Measurements from ENCODE around the gene COL4A1.

COL4A1 gene

DNA sequence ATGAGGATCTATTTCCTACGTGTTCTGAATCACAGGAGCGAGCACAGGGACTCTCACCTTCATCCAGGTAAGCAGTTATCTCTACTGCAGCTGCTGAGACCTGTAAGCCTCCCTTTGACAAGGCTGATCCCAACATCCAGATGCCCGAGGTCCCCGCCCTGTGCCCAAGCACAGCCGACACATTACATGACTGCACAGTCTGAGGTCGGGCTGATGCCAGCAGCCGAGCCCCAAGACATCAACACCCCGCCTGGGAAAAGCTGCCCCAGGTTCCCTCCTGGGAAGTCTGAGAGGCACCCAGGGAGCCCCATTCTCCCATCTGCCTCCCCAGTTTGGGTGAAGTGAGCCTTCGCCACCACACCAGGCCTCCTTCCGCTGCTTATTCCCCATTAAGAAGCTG is 95.9 kb downstream of the COL4A1 start:
- Histone ChIP-seq H3K4me1 (ENCODE audit: insufficient read depth, low read length, severe bottlenecking) (no peaks in the 10 kb centered on the region), H3K4me2 (ENCODE audit: low read length) (no peak overlapping the region), H3K36me3 (ENCODE audit: insufficient read depth, low read length) (no peaks in the 10 kb centered on the region), H3K27ac (ENCODE audit: low read depth, low read length, poor library complexity, severe bottlenecking) (no peak overlapping the region), H3K9me3 (ENCODE audit: low read length) (no peaks in the 10 kb centered on the region), H3K9ac (ENCODE audit: low read length) (no peak overlapping the region), H4K20me1 (ENCODE audit: insufficient read depth, low read length) (no peaks in the 10 kb centered on the region), H2AFZ (ENCODE audit: low read length) (no peak overlapping the region), H3K9me2 (ENCODE audit: low read depth, low read length) (no peaks in the 10 kb centered on the region), H3K79me2 (ENCODE audit: insufficient read depth, low read length) (no peaks in the 10 kb centered on the region), H3K4me3 (ENCODE audit: low read depth, low read length, poor library complexity, severe bottlenecking) (no peak overlapping the region), H3F3A (ENCODE audit: insufficient read depth, low read length) (no peaks in the 10 kb centered on the region), H3K27me3 (ENCODE audit: insufficient read depth, low read length) (no peaks in the 10 kb centered on the region)
- TF ChIP-seq, protein P1, sequence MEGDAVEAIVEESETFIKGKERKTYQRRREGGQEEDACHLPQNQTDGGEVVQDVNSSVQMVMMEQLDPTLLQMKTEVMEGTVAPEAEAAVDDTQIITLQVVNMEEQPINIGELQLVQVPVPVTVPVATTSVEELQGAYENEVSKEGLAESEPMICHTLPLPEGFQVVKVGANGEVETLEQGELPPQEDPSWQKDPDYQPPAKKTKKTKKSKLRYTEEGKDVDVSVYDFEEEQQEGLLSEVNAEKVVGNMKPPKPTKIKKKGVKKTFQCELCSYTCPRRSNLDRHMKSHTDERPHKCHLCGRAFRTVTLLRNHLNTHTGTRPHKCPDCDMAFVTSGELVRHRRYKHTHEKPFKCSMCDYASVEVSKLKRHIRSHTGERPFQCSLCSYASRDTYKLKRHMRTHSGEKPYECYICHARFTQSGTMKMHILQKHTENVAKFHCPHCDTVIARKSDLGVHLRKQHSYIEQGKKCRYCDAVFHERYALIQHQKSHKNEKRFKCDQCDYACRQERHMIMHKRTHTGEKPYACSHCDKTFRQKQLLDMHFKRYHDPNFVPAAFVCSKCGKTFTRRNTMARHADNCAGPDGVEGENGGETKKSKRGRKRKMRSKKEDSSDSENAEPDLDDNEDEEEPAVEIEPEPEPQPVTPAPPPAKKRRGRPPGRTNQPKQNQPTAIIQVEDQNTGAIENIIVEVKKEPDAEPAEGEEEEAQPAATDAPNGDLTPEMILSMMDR (IDR thresholded peaks at IDR 0.05; ENCODE audit: low read length) = no peak
- no peak for TF ChIP-seq EZH2 (IDR thresholded peaks at IDR 0.05; ENCODE audit: borderline replicate concordance, low read length)

DNA sequence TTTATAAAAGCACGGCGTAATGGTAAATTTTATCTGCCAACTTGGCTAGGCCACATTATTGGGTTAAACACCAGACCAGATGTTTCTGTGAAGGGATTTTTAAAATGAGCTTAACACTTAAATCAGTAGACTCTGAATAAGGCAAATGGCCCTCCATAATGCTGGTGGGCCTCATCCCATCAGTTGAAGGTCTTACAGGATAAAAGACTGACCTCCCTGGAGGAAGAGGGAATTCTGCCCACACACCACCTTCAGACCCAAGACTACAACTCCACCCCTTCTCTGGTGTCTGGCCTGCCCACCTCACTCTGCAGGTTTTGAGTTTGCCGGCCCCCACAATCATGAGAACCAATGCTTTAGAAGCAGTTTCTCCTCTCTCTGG is 96.4 kb downstream of the COL4A1 start:
- Histone ChIP-seq H3K27ac (ENCODE audit: low read depth, low read length, poor library complexity, severe bottlenecking) (no peak overlapping the region), H3K9me2 (ENCODE audit: low read depth, low read length) (no peaks in the 10 kb centered on the region), H4K20me1 (ENCODE audit: insufficient read depth, low read length) (no peaks in the 10 kb centered on the region), H3K4me2 (ENCODE audit: low read length) (no peak overlapping the region), H3K36me3 (ENCODE audit: insufficient read depth, low read length) (no peaks in the 10 kb centered on the region), H3K27me3 (ENCODE audit: insufficient read depth, low read length) (no peaks in the 10 kb centered on the region), H3K4me1 (ENCODE audit: insufficient read depth, low read length, severe bottlenecking) (no peaks in the 10 kb centered on the region), H3F3A (ENCODE audit: insufficient read depth, low read length) (no peaks in the 10 kb centered on the region), H2AFZ (ENCODE audit: low read length) (no peak overlapping the region), H3K4me3 (ENCODE audit: low read depth, low read length, poor library complexity, severe bottlenecking) (no peak overlapping the region), H3K9ac (ENCODE audit: low read length) (no peak overlapping the region), H3K9me3 (ENCODE audit: low read length) (no peaks in the 10 kb centered on the region), H3K79me2 (ENCODE audit: insufficient read depth, low read length) (no peaks in the 10 kb centered on the region)
- no peak for TF ChIP-seq EZH2 (IDR thresholded peaks at IDR 0.05; ENCODE audit: borderline replicate concordance, low read length)
- TF ChIP-seq, protein P1 (IDR thresholded peaks at IDR 0.05; ENCODE audit: low read length) = no peak

DNA sequence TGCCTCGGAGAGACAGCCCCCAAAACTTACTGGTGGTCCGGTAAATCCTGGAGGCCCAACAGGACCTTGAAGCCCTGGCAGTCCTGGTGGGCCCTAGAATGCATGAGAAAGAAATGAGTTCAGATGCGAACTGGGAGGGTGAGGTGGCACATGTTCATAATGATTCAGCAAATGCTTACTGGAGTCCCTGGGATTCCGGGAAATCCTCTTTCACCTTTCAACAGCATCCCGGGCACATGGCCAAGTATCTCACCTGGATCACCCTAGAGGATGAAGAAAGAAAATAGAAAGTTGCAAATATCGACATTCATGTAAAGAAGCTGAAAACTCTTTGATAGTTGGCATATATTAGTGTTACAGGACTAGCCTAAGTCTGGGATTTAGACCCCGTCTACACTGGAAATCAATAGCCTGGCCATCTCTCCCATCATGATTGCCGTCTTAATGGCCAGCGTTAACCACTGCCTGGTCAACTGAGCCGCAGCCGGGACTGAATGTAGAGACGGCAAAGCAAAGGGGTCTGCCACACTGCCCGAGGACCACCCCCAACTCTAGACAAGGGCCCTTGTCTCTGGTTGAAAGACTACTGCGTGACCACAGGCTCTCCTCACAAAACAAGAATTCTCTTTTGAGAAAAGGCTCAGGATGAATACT is 96.9 kb downstream of the COL4A1 start:
- H3F3A ChIP-seq (ENCODE audit: insufficient read depth, low read length) = no peaks in the 10 kb centered on the region
- no peak overlapping the region for H2AFZ ChIP-seq (ENCODE audit: low read length)
- H3K36me3 ChIP-seq (ENCODE audit: insufficient read depth, low read length) = no peaks in the 10 kb centered on the region
- H4K20me1 ChIP-seq (ENCODE audit: insufficient read depth, low read length) = no peaks in the 10 kb centered on the region
- no peak for TF ChIP-seq EZH2 (IDR thresholded peaks at IDR 0.05; ENCODE audit: borderline replicate concordance, low read length)
- TF ChIP-seq, protein P1 (IDR thresholded peaks at IDR 0.05; ENCODE audit: low read length) = no peak
- H3K4me1 ChIP-seq (ENCODE audit: insufficient read depth, low read length, severe bottlenecking) = no peaks in the 10 kb centered on the region
- no peak overlapping the region for H3K9ac ChIP-seq (ENCODE audit: low read length)
- no peaks in the 10 kb centered on the region for H3K9me2 ChIP-seq (ENCODE audit: low read depth, low read length)
- no peak overlapping the region for H3K4me3 ChIP-seq (ENCODE audit: low read depth, low read length, poor library complexity, severe bottlenecking)
- H3K4me2 ChIP-seq (ENCODE audit: low read length) = no peak overlapping the region
- no peaks in the 10 kb centered on the region for H3K27me3 ChIP-seq (ENCODE audit: insufficient read depth, low read length)
- no peaks in the 10 kb centered on the region for H3K9me3 ChIP-seq (ENCODE audit: low read length)
- no peak overlapping the region for H3K27ac ChIP-seq (ENCODE audit: low read depth, low read length, poor library complexity, severe bottlenecking)
- H3K79me2 ChIP-seq (ENCODE audit: insufficient read depth, low read length) = no peaks in the 10 kb centered on the region

Data from OCI-LY1 (cell line).